ENCODE results near the gene FOSL1. TPM values are rescaled to one million over a fixed set of nuclear protein-coding genes. Genes with fewer than 3 reads are reported as not detected.
"Not testable (repeated sequence)": the region's sequence is repeated elsewhere in the genome, so short reads cannot be mapped to it uniquely, and the experiment has no call there.

FOSL1 gene
- total RNA-seq, 1 experiment from 2014 or later, result 8.9 TPM

DNA sequence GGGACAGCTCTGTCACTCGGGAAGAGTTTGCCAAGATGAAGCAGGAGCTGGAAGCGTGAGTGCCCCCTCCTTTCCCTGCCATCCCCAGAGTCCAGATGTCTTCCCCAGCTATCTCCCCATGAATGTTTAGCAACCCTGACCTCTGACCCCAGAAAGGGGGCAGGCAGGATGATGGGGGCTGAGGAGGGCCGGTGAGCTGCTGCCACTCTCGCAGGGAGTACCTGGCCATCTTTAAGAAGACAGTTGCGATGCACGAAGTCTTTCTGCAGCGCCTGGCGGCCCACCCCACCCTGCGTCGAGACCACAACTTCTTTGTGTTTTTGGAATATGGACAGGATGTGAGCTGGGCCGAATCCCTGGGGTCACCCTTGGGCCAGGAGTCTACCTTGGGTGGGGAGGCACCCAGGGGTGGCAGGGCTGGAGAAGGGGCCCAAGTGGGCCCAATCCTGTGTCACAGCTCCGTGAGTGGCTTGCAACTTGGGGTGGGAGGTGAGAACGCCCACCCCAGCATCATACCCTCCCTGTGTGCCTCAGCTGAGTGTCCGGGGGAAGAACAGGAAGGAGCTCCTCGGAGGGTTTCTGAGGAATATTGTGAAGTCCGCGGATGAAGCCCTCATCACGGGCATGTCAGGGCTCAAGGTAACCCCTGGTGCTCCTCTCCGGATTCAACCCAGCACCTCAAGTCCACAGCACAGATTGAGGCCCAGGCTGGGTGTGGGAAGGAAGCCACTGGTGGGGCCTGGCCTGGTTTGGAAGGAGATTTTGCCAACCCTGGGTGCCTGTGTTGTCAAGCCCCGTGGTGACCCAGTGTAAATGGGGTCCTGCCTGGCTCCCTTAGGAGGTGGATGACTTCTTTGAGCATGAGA lies 49.7 kb downstream of the FOSL1 start:
- in situ Hi-C loops (cut with HindIII; ENCODE audit: low pct_unique_long_range_greater_than_20kb, low sequenced_read_pairs), result no loop called here
- DNase-seq (ENCODE audit: low read depth, low spot score), result no peak

DNA sequence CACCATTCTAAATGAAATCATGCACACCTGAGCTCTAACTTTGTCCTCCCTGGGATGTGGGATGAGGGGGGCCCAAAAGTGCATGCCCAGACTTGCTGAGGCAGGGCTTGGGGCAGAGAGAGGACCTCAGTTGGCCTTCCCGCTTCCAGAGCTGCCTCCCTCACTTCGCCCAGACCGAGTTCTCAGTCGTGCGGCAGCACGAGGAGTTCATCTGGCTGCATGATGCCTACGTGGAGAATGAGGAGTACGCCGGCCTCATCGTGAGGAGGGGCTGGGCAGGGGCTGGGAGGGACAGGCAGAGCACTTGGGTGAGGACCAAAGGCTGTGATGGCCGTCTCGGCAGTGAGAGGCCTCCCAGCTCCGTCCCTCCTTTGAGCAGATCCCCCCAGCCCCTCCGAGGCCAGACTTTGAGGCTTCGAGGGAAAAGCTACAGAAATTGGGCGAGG lies 50.4 kb downstream of the FOSL1 start:
- in situ Hi-C loops (cut with HindIII; ENCODE audit: low pct_unique_long_range_greater_than_20kb, low sequenced_read_pairs), result no loop called here
- no peak for DNase-seq (ENCODE audit: low read depth, low spot score)

DNA sequence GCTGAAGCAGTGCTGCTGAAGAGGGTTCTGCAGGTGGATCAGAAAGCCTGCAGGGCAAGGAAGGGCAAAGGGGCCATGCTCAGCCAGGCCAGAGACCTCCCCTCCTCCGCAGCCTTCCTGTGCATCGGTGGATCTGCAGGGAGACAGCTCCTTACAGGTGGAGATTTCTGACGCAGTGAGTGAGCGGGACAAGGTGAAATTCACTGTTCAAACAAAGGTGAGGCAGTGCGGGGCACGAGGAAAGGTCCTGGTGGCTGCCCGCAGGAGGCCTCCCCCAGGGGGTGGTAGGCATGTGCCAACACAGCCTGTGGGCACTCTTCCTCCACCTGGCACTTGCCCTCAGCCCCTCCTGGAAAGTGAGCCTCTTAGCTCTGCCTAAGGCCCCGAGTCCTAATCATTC lies 50.8 kb downstream of the FOSL1 start:
- no peak for DNase-seq (ENCODE audit: low read depth, low spot score)
- in situ Hi-C loops (cut with HindIII; ENCODE audit: low pct_unique_long_range_greater_than_20kb, low sequenced_read_pairs), result no loop called here

DNA sequence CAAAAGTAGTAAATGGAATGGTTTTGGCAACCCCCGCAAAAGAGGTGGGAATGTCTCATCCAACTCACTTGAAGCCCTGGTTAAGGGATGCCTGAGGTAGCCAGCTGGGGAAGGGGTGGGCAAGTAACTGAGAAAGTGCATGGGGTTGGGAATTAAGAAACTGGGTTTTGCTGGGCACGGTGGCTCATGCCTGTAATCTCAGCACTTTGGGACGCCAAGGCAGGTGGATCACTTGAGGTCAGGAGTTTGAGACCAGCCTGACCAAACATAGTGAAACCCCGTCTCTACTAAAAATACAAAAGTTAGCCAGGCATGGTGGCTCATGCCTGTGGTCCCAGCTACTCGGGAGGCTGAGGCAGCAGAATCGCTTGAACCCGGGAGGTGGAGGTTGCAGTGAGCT lies 51.5 kb downstream of the FOSL1 start:
- DNase-seq (ENCODE audit: low read depth, low spot score); in situ Hi-C loops (cut with HindIII; ENCODE audit: low pct_unique_long_range_greater_than_20kb, low sequenced_read_pairs): not testable (repeated sequence)

DNA sequence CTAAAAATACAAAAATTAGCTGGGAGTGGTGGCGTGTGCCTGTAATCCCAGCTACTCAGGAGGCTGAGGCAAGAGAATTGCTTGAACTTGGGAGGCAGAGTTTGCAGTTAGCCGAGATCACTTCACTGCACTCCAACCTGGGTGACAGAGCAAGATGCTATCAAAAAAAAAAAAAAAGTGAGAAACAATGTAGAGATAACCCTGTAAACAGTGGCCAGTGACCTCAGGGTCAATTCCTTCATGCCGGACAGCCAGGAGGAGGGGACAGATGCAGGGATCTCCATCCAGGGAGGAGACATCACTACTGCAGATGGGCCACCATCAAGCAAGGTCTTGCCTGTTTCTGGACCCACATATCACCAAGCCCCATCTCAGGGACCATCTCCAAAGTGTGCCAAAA lies 52.4 kb downstream of the FOSL1 start:
- in situ Hi-C loops (cut with HindIII; ENCODE audit: low pct_unique_long_range_greater_than_20kb, low sequenced_read_pairs), result no loop called here
- DNase-seq (ENCODE audit: low read depth, low spot score), result no peak

DNA sequence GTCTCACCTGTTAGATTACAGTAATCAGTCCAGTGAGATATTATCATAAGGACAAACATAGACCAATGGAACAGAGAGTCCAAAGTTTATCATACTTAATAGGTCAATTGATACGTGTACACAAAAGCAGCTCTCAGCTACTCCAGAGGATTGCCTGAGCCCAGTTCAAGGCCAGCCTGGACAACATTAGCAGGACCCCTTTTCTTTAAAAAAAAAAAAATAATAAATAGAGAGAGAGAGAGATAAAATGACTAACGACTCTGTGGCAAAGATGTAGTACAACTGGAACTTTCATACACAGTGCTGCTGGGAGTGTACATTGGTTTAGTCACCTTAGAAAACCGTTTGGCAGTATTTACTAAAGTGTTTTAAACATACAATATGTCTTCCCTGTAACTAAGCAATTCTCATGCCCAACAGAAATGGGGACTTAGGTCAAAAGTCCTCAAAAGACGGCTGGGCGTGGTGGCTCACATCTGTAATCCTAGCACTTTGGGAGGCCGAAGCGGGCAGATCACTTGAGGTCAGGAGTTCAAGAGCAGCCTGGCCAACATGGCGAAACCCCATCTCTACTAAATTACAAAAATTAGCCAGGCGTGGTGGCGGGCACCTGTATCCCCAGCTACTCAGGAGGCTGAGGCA lies 55.8 kb downstream of the FOSL1 start:
- no peak for DNase-seq (ENCODE audit: low read depth, low spot score)
- in situ Hi-C loops (cut with HindIII; ENCODE audit: low pct_unique_long_range_greater_than_20kb, low sequenced_read_pairs), result no loop called here

DNA sequence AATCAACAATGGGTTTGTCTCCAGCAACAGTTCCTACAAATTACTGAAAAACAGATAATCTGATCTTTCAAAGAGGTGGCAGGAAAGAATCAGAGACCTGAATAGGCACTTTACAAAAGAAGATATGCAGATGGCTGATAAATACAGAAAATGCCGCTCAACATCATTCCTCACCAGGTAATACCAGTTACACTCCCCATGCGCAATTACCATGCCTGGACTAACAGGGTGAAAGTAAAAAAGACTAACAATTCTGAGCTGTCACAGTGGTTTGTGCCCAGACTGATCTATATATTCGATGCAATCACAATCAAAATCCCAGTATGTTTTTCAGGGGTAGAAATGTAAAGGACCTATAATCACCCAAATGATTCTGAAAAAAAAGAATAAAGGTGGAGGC lies 56.4 kb downstream of the FOSL1 start:
- in situ Hi-C loops (cut with HindIII; ENCODE audit: low pct_unique_long_range_greater_than_20kb, low sequenced_read_pairs), result no loop called here

DNA sequence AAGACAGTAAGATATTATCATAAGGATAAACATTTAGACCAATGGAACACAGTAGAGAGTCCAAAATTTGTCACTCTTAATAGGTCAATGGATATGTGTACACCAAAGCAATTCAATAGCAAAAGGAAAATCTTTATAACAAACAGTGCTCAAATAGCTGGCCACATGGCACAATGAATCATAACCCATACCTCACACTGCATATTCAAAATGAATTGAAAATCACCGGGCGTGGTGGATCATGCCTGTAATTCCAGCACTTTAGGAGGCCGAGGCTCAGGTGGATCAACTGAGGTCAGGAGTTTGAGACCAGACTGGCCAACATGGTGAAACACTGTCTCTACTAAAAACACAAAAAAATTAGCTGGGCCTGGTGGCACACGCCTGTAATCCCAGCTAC lies 58.0 kb downstream of the FOSL1 start:
- no peak for DNase-seq (ENCODE audit: low read depth, low spot score)
- in situ Hi-C loops (cut with HindIII; ENCODE audit: low pct_unique_long_range_greater_than_20kb, low sequenced_read_pairs), result no loop called here

More for the DNA sequence above, 56.4 kb downstream of the FOSL1 start:
- DNase-seq (ENCODE audit: low read depth, low spot score), result no peak

Other genes starting within 250 kb of the FOSL1 start
- 16.6 and 26.1 TPM in 2 replicates for gene RELA, start 237.5 kb downstream of the FOSL1 start, total RNA-seq (2014; rRNA removed; shearing (Covaris generic))
- gene KAT5, start 188.1 kb downstream of the FOSL1 start, total RNA-seq (2014; rRNA removed; shearing (Covaris generic)), result 37.8 and 42.0 TPM in 2 replicates
- 35.1 and 37.4 TPM in 2 replicates for gene RNASEH2C, start 179.6 kb downstream of the FOSL1 start, total RNA-seq (2014; rRNA removed; shearing (Covaris generic))
- gene AP5B1, start 119.4 kb downstream of the FOSL1 start, total RNA-seq (2014; rRNA removed; shearing (Covaris generic)), result 19.7 and 20.0 TPM in 2 replicates
- gene OVOL1, start 113.3 kb downstream of the FOSL1 start, total RNA-seq (2014; rRNA removed; shearing (Covaris generic)), result not detected in 2 replicates
- gene SNX32, start 66.4 kb downstream of the FOSL1 start, total RNA-seq (2014; rRNA removed; shearing (Covaris generic)), result 0.08 and 0.18 TPM in 2 replicates
- gene CFL1, start 42.2 kb downstream of the FOSL1 start, total RNA-seq (2014; rRNA removed; shearing (Covaris generic)), result 941 and 972 TPM in 2 replicates
- 18.6 and 19.3 TPM in 2 replicates for gene MUS81, start 40.0 kb downstream of the FOSL1 start, total RNA-seq (2014; rRNA removed; shearing (Covaris generic))
- gene EFEMP2, start 27.6 kb downstream of the FOSL1 start, total RNA-seq (2014; rRNA removed; shearing (Covaris generic)), result 0.45 and 0.55 TPM in 2 replicates
- 0.29 and 0.48 TPM in 2 replicates for gene CTSW, start 20.6 kb downstream of the FOSL1 start, total RNA-seq (2014; rRNA removed; shearing (Covaris generic))
- gene FIBP, start 11.9 kb downstream of the FOSL1 start, total RNA-seq (2014; rRNA removed; shearing (Covaris generic)), result 60.8 and 62.9 TPM in 2 replicates
- gene CCDC85B, start 9.7 kb downstream of the FOSL1 start, total RNA-seq (2014; rRNA removed; shearing (Covaris generic)), result 22.2 and 23.7 TPM in 2 replicates
- gene C11orf68, start 18.7 kb upstream of the FOSL1 start, total RNA-seq (2014; rRNA removed; shearing (Covaris generic)), result 7.8 and 9.8 TPM in 2 replicates
- gene DRAP1, start 19.0 kb upstream of the FOSL1 start, total RNA-seq (2014; rRNA removed; shearing (Covaris generic)), result 66.5 and 72.9 TPM in 2 replicates
- not detected in 2 replicates for gene TSGA10IP, start 45.1 kb upstream of the FOSL1 start, total RNA-seq (2014; rRNA removed; shearing (Covaris generic))
- gene SART1, start 61.3 kb upstream of the FOSL1 start, total RNA-seq (2014; rRNA removed; shearing (Covaris generic)), result 40.1 and 46.5 TPM in 2 replicates
- 27.8 TPM in 2 replicates for gene EIF1AD, start 101.8 kb upstream of the FOSL1 start, total RNA-seq (2014; rRNA removed; shearing (Covaris generic))
- gene BANF1, start 102.1 kb upstream of the FOSL1 start, total RNA-seq (2014; rRNA removed; shearing (Covaris generic)), result 30.0 and 34.6 TPM in 2 replicates
- gene CST6, start 111.6 kb upstream of the FOSL1 start, total RNA-seq (2014; rRNA removed; shearing (Covaris generic)), result not detected in 2 replicates
- gene CATSPER1, start 126.1 kb upstream of the FOSL1 start, total RNA-seq (2014; rRNA removed; shearing (Covaris generic)), result 0.05 TPM in 1 of 2 replicates, not detected in the other
- not detected in 2 replicates for gene GAL3ST3, start 148.8 kb upstream of the FOSL1 start, total RNA-seq (2014; rRNA removed; shearing (Covaris generic))
- 103 and 118 TPM in 2 replicates for gene SF3B2, start 152.0 kb upstream of the FOSL1 start, total RNA-seq (2014; rRNA removed; shearing (Covaris generic))
- 9.0 and 12.0 TPM in 2 replicates for gene PACS1, start 169.9 kb upstream of the FOSL1 start, total RNA-seq (2014; rRNA removed; shearing (Covaris generic))